CD4-positive, alpha-beta T cell (primary cell): ENCODE results near the gene TMEM174. TPM values are rescaled to one million over a fixed set of nuclear protein-coding genes. Genes with fewer than 3 reads are reported as not detected.

Experiments used
- ATAC-seq: fragments of 200-7000 bp; cut with Tn5 transposase; one replicate; pipeline ENCODE4 v1.10.0; 2022; ENCODE audit warnings: mild to moderate bottlenecking; ENCODE audit not compliant: poor library complexity
- CTCF ChIA-PET: fragments of 350-600 bp; sonication (Branson Sonifier 250); formaldehyde crosslinking; loops from one replicate; lab custom pipeline; 2021; ENCODE audit warnings: antibody characterized with exemption, inconsistent platforms; lab: Charles Lee
- POLR2A ChIA-PET: fragments of 350-600 bp; sonication (Branson Sonifier 250); formaldehyde crosslinking; loops from one replicate; lab custom pipeline; 2021; ENCODE audit warnings: antibody characterized with exemption, inconsistent platforms; lab: Charles Lee
- DNase-seq, 14 experiments: peaks; one replicate each; pipeline ENCODE4 v3.0.0-alpha.2; 2013 to 2020; ENCODE audit warnings: mixed read lengths in 2 of 14
- H3K27ac ChIP-seq, 2 donors: one replicate each; pipeline versions ENCODE4 v1.5.1 to v1.7.0; 2013; ENCODE audit warnings: low read length in 2 of 2, low read depth in 1 of 2, mild to moderate bottlenecking in 1 of 2
- H3K27me3 ChIP-seq, 2 experiments: 1 replicate in 1 of 2; 2 replicates in 1 of 2; pipeline versions ENCODE4 v1.6.1 to v1.7.0; 2013; ENCODE audit warnings: low read length in 2 of 2, control low read depth in 1 of 2, mild to moderate bottlenecking in 1 of 2, moderate library complexity in 1 of 2; ENCODE audit not compliant: insufficient read depth in 2 of 2, control insufficient read depth in 1 of 2
- H3K36me3 ChIP-seq: one replicate; pipeline ENCODE4 v1.6.1; 2013; ENCODE audit warnings: low read length, control low read depth; ENCODE audit not compliant: insufficient read depth
- H3K4me1 ChIP-seq: one replicate; pipeline ENCODE4 v1.6.1; 2013; ENCODE audit warnings: low read length, control low read depth; ENCODE audit not compliant: insufficient read depth
- H3K4me3 ChIP-seq: one replicate; pipeline ENCODE4 v1.5.1; 2013; ENCODE audit warnings: mild to moderate bottlenecking, low read length, moderate library complexity
- H3K9me3 ChIP-seq, 2 experiments: 1 replicate in 1 of 2; 2 replicates in 1 of 2; pipeline versions ENCODE4 v1.6.1 to v1.7.0; 2013; ENCODE audit warnings: low read length in 2 of 2, mild to moderate bottlenecking in 2 of 2, control low read depth in 1 of 2, moderate library complexity in 1 of 2; ENCODE audit not compliant: control insufficient read depth in 1 of 2, insufficient read depth in 1 of 2
- H3K27ac Mint-ChIP-seq: one replicate; pipeline ENCODE4 v1.8.0; 2020; ENCODE audit warnings: mixed read lengths
- H3K27me3 Mint-ChIP-seq: one replicate; pipeline ENCODE4 v1.8.0; 2021; ENCODE audit warnings: mixed read lengths
- H3K36me3 Mint-ChIP-seq: one replicate; pipeline ENCODE4 v1.8.0; 2021; ENCODE audit warnings: low read depth, mixed read lengths
- H3K4me1 Mint-ChIP-seq: one replicate; pipeline ENCODE4 v1.8.0; 2021; ENCODE audit warnings: low read depth, mixed read lengths
- H3K4me3 Mint-ChIP-seq: one replicate; pipeline ENCODE4 v1.8.0; 2020; ENCODE audit warnings: mild to moderate bottlenecking, mixed read lengths
- H3K9me3 Mint-ChIP-seq: one replicate; pipeline ENCODE4 v1.8.0; 2020; ENCODE audit warnings: mixed read lengths
- intact Hi-C, 2 experiments: fragments of 100-400 bp; cut with DNase I in 1 of 2; cut with micrococcal nuclease in 1 of 2; formaldehyde crosslinking; loops; one replicate each; pipeline versions ENCODE4 v1.15.1 to v1.9.0; 2023 to 2025; cut with DNase I, micrococcal nuclease
- total RNA-seq, 174 experiments: library from RNA in 2 of 174; stranded (reverse) in 2 of 174; gene quantifications; one replicate each; pipeline ENCODE4 v1.2.3 and lab custom pipeline; 2021 to 2026
- TF ChIP-seq, protein P1 (sequence below): fragments of 200-600 bp; IDR thresholded peaks from one replicate; pipeline ENCODE4 v1.8.0; 2022; ENCODE audit warnings: antibody characterized with exemption, mild to moderate bottlenecking

Gene TMEM174
- total RNA-seq, 2 experiments from 2014 or later: not detected

DNA sequence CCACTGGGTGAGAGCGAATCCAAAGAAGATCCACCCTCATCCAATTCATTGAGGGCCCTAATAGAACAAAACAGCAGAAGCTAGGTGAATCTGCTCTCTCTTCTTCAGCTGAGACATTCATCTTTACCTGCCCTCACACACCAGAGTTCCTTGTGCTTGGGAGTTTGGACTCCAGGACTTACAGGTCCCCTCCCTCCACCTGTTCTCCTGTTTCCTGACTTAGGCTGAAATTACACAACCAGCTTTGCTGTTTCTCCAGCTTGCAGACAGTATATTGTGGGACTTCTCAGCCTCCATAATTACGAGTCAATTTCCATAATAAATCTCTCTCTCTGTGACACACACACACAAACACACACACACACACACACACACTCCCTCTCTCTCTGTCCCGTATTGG lies 33.5 kb upstream of the TMEM174 start:
- Mint-ChIP-seq H3K4me3 (no peak overlapping the region), H3K27ac (no peak overlapping the region), H3K36me3 (no peaks in the 10 kb centered on the region), H3K9me3 (no peaks in the 10 kb centered on the region), H3K27me3 (peaks cover 79% of the 10 kb centered on the region), H3K4me1 (no peaks in the 10 kb centered on the region)
- H3K27ac ChIP-seq: no peak overlapping the region
- ChIA-PET POLR2A (no interaction called here), CTCF (no interaction called here)
- H3K36me3 ChIP-seq: no peaks in the 10 kb centered on the region
- intact Hi-C loops: no loop called here
- no peak for DNase-seq
- TF ChIP-seq, protein P1, sequence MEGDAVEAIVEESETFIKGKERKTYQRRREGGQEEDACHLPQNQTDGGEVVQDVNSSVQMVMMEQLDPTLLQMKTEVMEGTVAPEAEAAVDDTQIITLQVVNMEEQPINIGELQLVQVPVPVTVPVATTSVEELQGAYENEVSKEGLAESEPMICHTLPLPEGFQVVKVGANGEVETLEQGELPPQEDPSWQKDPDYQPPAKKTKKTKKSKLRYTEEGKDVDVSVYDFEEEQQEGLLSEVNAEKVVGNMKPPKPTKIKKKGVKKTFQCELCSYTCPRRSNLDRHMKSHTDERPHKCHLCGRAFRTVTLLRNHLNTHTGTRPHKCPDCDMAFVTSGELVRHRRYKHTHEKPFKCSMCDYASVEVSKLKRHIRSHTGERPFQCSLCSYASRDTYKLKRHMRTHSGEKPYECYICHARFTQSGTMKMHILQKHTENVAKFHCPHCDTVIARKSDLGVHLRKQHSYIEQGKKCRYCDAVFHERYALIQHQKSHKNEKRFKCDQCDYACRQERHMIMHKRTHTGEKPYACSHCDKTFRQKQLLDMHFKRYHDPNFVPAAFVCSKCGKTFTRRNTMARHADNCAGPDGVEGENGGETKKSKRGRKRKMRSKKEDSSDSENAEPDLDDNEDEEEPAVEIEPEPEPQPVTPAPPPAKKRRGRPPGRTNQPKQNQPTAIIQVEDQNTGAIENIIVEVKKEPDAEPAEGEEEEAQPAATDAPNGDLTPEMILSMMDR: no peak
- H3K27me3 ChIP-seq: peaks cover 35 to 38% of the 10 kb centered on the region in 2 experiments
- H3K9me3 ChIP-seq: no peaks in the 10 kb centered on the region
- ATAC-seq: no peak
- no peaks in the 10 kb centered on the region for H3K4me1 ChIP-seq
- H3K4me3 ChIP-seq: no peak overlapping the region

DNA sequence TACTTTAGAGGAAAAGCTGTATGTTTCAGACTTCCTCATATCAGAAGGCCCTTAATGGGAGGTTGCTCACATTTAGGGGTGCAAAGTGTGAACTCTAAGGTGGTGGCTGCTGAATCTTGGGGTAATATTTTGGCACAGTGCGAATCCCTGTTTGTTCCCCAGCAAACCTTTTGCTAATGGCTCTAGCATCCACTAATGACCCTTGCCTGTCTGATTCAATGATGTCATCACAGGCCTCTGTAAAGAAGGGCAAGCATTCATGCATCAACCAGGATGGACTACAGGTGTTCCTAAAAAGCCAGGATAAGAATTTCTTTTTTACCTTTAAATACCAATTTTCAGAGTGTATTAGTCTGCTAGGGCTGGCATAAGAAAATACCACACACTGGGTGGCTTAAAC lies 32.2 kb upstream of the TMEM174 start:
- H3K9me3 ChIP-seq: no peaks in the 10 kb centered on the region
- H3K4me3 ChIP-seq: no peak overlapping the region
- Mint-ChIP-seq H3K9me3 (no peaks in the 10 kb centered on the region), H3K4me1 (no peaks in the 10 kb centered on the region), H3K4me3 (no peak overlapping the region), H3K36me3 (no peaks in the 10 kb centered on the region), H3K27me3 (peaks cover 77% of the 10 kb centered on the region), H3K27ac (no peak overlapping the region)
- CTCF ChIA-PET: no interaction called here
- TF ChIP-seq, protein P1: no peak
- intact Hi-C loops: no loop called here
- no peak for ATAC-seq
- no peaks in the 10 kb centered on the region for H3K36me3 ChIP-seq
- no peak for DNase-seq
- no peaks in the 10 kb centered on the region for H3K4me1 ChIP-seq
- no peak overlapping the region for H3K27ac ChIP-seq
- POLR2A ChIA-PET: no interaction called here
- peaks cover 33 to 35% of the 10 kb centered on the region in 2 experiments for H3K27me3 ChIP-seq

DNA sequence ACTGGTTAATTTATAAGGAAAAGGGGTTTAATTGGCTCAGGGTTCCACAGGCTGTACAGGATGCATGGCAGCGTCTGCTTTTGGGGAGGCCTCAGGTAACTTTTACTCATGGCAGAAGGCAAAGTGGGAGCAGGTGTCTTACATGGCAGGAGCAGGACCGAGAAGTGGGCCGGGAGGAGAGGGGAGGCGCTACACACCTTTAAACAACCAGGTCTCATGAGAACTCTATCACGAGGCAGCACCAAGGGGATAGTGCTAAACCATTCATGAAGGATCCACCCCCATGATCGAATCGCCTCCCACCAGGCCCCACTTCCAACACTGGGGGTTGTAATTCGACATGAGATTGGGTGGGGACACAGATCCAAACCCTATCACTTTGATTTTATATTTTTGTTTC lies 31.0 kb upstream of the TMEM174 start:
- Histone ChIP-seq H3K9me3 (no peaks in the 10 kb centered on the region), H3K4me3 (no peak overlapping the region), H3K36me3 (no peaks in the 10 kb centered on the region), H3K27me3 (peaks cover 33 to 37% of the 10 kb centered on the region in 2 experiments), H3K27ac (no peak overlapping the region), H3K4me1 (no peaks in the 10 kb centered on the region)
- no peaks in the 10 kb centered on the region for H3K4me1 Mint-ChIP-seq
- ChIA-PET CTCF (no interaction called here), POLR2A (no interaction called here)
- DNase-seq (no peak), ATAC-seq (no peak)
- H3K9me3 Mint-ChIP-seq: no peaks in the 10 kb centered on the region
- TF ChIP-seq, protein P1: no peak
- no peak overlapping the region for H3K27ac Mint-ChIP-seq
- peaks cover 76% of the 10 kb centered on the region for H3K27me3 Mint-ChIP-seq
- intact Hi-C loops: no loop called here
- H3K36me3 Mint-ChIP-seq: no peaks in the 10 kb centered on the region
- no peak overlapping the region for H3K4me3 Mint-ChIP-seq
